Brain microvascular endothelial cell (primary cell): ENCODE measurements around the gene PRRT4.

Experiments used
- DNase-seq: peaks from one replicate; pipeline ENCODE4 v3.0.0-alpha.2; 2020
- H3K27ac ChIP-seq: fragments of 250-450 bp; sonication (Bioruptor Pico); 2 replicates; pipeline ENCODE4 v1.5.1; 2020; ENCODE audit warnings: mild to moderate bottlenecking, moderate library complexity
- H3K27me3 ChIP-seq: fragments of 250-450 bp; sonication (Bioruptor Pico); replicated peaks from 2 replicates; pipeline ENCODE4 v1.5.1; 2020; ENCODE audit warnings: mild to moderate bottlenecking
- H3K36me3 ChIP-seq: fragments of 250-450 bp; sonication (Bioruptor Pico); replicated peaks from 2 replicates; pipeline ENCODE4 v1.5.1; 2020; ENCODE audit warnings: mild to moderate bottlenecking
- H3K4me3 ChIP-seq: 2 replicates; pipeline ENCODE4 v1.5.1; 2011; ENCODE audit warnings: low read depth, mild to moderate bottlenecking, control low read depth, low read length, moderate library complexity
- CTCF ChIP-seq: IDR thresholded peaks from 2 replicates; pipeline ENCODE4 v1.5.1; 2011; ENCODE audit warnings: low read depth, mild to moderate bottlenecking, moderate library complexity, low read length, control low read depth, inconsistent platforms; ENCODE audit errors: missing control alignments
- in situ Hi-C: cut with HindIII; loops from 2 replicates; pipeline ENCODE4 v1.10.0; 2017; ENCODE audit warnings: low sequenced_read_pairs, low pct_ligation_motif_present

Gene PRRT4

DNA sequence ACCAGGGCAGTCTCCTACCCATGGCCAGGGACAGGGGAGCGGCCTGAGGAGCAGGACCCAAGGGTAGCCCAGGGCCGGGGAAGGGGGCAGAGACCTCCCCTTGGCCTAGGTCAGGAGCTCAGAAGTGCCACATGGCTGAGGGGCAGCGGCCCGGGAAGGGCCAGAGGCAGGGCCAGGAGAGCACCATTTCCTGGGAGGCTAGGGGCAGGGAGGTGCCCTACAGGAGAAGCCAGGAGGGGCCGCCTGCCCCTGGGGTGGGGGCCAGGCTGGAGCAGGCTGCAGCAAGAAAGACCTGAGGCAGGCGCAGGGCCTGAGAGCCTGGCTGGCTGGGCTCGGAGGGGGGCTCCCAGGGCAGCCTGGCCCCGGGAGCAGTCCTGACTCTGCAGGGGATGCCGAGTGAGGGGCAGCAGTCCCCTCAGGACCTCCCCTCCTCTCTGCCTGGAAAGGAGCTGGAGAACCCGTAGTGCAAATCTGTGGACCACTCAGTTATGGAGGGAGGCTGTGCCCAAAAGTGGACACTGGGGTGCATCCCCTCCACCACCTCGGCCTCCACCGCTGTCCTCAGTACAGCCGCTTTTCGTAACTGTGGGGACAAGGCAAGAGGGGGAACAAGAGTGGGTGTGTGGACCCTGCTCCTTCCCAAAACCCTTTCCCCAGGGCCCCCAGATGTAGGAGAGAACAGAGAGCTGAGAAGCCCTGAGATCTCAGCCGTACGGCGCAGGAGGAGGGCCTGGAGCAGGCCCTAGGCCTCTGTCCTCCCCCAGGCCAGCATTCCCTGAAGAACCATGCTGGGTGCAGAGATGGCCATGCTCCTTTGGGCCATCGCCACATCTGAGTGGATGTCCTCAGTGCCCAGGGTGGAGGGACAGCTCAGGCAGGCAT is 31.2 kb upstream of the PRRT4 start:
- TF ChIP-seq CTCF = no peak
- no peak overlapping the region for H3K27ac ChIP-seq
- H3K4me3 ChIP-seq = no peak overlapping the region
- in situ Hi-C loops = no loop called here
- no peak for DNase-seq
- peaks cover 9% of the 10 kb centered on the region for H3K27me3 ChIP-seq
- peaks cover 41% of the 10 kb centered on the region for H3K36me3 ChIP-seq

DNA sequence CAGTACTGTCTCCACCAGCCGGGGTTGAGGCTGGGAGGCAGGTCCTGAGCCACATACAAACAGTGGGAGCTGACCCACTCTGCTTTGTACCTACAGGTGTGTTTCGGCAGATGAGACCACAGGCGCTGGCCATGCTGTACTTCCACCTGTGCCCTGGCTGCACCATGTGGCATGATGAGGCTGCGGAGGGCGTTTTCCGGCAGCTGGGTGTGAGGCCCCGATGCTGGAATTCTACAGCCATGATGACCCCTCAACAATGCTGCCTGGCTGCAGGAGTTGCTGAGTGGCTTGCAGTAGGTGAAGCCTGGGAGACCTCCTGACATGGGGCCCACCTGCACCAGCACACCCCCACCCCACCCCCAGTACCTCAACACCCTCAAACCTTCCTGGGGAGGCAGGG is 30.3 kb upstream of the PRRT4 start:
- H3K36me3 ChIP-seq = peaks cover 32% of the 10 kb centered on the region
- no peak for TF ChIP-seq CTCF
- no peak overlapping the region for H3K4me3 ChIP-seq
- peaks cover 9% of the 10 kb centered on the region for H3K27me3 ChIP-seq
- H3K27ac ChIP-seq = no peak overlapping the region
- DNase-seq = no peak
- in situ Hi-C loops = no loop called here

DNA sequence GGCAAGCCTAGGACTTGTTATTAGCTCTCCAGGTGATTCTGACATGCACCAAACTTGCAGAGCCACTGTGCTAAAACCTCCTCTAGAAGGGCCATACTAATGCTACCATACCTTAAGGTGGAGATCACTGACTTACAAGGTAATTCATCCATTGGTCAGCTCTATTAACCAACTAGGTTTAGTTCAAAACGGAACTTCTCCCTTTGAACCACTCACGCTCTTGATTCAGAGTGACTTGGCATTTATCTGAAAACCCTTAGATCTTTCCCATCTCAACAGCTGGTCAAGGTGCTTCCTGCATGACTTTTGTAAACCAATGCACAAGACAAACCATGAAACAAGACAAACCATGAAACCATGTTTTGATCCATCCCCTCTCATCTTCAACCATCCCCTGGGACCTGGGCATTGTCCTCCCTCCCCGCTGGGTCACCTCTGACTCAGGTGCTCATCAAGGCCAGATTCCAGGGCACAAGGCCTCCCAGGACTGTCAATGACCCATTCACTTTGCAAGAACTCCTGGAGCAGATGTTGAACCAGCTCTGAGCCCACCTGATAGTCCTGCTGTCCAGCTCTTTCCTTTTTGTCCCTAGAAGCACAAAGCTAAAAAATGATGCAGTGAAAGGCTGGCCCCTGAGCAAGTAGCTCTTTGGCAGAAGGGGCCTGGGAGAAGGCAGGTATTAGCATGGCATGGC is 29.5 kb upstream of the PRRT4 start:
- in situ Hi-C loops = no loop called here
- Histone ChIP-seq H3K27ac (no peak overlapping the region), H3K4me3 (no peak overlapping the region), H3K36me3 (peaks cover 26% of the 10 kb centered on the region), H3K27me3 (peaks cover 9% of the 10 kb centered on the region)
- no peak for DNase-seq
- TF ChIP-seq CTCF = no peak

- Histone ChIP-seq H3K36me3 (peaks cover 23% of the 10 kb centered on the region), H3K27ac (no peak overlapping the region), H3K4me3 (no peak overlapping the region), H3K27me3 (peaks cover 9% of the 10 kb centered on the region)
- no peak for DNase-seq
- no peak for TF ChIP-seq CTCF
- in situ Hi-C loops = no loop called here
Measured at GRCh38 chr7:128389618-128390329, 28.3 kb upstream of the PRRT4 start.

DNA sequence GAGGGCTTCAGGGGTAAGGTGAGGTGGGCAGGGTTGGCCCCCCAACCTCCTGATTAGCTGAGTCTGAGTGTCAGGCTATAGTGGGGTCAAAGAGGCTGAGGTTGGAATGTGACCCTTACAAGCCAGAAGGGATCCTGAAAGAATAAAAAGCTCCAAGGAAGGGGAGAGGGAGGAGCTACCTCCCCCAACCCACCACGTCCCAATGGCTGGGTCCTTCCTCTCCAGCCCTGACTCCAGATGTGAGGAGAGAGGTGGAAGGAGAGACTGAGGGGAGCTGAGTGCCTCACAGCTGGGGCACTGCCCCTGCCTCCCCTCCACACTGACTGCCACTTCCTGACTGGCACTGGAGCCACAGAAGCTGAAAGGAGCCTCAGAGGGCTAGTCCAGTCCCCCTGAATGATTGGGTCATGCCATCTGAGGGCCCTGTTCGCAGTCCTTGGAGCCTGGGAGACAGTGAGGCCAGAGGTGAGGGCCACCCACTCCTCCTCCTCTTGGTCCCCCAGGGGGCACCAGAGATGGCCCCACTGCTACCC is 27.7 kb upstream of the PRRT4 start:
- peak; percentile 14 for TF ChIP-seq CTCF
- Histone ChIP-seq H3K27ac (no peak overlapping the region), H3K36me3 (peaks cover 18% of the 10 kb centered on the region), H3K27me3 (peaks cover 9% of the 10 kb centered on the region), H3K4me3 (no peak overlapping the region)
- DNase-seq = no peak
- in situ Hi-C loops = no loop called here
